Medulla oblongata (tissue), 1 donor: ENCODE measurements around the gene P4HTM.

ENCODE experiments used
- DNase-seq: peaks from one replicate; pipeline ENCODE4 v3.0.0-alpha.2; 2015; ENCODE audit errors: extremely low spot score

Gene P4HTM

GRCh38 chr3:48984663-48985062 lies 5.4 kb upstream of the P4HTM start:
- DNase-seq: no peak

DNA sequence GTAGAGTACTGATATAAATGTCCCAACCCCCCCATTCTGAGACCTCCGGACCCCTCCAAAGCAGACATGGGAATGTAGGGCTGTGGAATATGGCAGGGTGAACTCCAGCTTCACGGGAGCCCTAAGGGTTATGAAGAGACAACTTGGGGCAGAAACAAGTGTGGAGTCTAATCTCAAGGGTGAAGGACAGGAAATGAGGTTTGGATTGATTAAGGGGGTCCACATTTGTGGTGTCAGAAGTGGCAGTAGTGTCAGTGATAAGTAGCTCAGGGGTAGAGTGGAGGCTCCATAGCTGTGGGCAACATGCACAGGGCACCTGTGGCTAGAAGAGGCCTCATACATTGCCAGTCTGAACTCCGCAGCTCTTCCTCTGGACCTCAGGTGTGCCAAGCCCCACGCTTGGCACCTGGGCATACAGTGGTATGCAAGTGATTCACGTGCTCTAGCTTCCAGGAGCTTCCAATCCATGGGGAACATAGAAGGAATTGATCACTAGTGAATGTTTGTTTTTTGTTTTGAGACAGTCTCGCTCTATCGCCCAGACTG lies 4.1 kb upstream of the P4HTM start:
- no peak for DNase-seq

GRCh38 chr3:48989126-48989795 lies 780 bp upstream of the P4HTM start:
- DNase-seq: no peak

DNA sequence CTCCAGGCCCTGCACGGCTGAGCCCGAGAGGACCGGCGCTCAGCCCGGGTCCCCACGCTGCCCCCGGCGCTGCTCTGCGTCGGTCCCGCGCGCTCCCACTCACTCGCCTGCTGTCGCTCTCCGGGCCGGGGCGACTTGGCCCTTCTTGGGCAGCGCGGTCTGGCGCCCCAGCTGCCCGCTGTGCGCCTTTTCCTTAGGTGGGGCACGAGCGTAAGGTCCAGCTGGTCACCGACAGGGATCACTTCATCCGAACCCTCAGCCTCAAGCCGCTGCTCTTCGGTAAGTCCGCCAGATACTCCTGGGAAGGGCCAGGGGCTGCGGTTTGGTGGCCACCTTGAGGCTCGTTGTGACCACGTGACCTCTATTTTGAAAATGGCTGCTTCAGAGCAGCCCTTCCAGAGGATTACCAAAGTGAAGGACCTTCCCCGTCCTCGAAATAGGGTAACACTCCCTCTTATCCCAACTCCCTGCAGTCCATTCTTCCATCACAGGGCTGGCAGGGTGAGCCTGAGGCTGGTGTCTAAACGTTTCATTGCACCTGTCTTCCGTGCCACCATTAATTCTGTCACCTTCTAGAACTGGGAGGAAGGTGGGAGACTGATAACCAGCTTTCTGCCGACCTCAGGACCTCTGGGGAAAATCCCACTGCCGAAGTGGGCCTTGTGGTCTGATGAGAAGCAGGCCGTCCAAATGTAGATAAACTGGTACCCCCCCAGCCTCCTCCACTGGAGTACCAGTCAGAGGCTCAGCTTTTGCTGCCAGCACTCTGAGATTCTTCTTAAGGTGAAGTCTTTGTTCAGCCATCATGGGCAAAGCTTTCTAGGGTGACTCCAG lies 812 bp downstream of the P4HTM start:
- peak; percentile 45 for DNase-seq

GRCh38 chr3:48991851-48992545 lies 2.0 kb downstream of the P4HTM start:
- no peak for DNase-seq

GRCh38 chr3:48993834-48994233 lies 3.8 kb downstream of the P4HTM start:
- no peak for DNase-seq

DNA sequence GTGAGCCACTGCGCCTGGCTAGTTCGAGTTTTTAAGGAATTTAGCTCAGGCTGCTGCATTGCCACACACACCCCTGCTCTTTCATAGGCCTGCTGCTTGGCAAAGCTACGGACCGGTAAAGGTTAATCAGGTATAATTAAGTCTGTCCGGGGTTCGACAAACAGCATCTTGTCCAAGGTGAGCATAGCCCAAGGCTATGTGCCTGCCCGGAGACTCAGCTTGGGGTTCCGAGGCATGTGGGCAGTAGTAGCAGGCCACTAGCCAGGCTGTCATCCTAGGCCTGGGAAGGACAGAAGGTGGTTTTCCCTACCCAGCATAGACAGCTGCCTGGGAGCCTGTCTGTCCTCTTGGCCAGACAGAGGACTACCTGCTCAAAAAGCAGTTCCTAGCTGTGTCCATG lies 6.6 kb downstream of the P4HTM start:
- DNase-seq: no peak

GRCh38 chr3:48997102-48997635 lies 7.1 kb downstream of the P4HTM start:
- no peak for DNase-seq

- DNase-seq: no peak
Measured at GRCh38 chr3:48997714-48998637, 7.9 kb downstream of the P4HTM start.

GRCh38 chr3:48999085-48999858 lies 9.2 kb downstream of the P4HTM start:
- DNase-seq: no peak

GRCh38 chr3:49001155-49001554 lies 11.1 kb downstream of the P4HTM start:
- no peak for DNase-seq

DNA sequence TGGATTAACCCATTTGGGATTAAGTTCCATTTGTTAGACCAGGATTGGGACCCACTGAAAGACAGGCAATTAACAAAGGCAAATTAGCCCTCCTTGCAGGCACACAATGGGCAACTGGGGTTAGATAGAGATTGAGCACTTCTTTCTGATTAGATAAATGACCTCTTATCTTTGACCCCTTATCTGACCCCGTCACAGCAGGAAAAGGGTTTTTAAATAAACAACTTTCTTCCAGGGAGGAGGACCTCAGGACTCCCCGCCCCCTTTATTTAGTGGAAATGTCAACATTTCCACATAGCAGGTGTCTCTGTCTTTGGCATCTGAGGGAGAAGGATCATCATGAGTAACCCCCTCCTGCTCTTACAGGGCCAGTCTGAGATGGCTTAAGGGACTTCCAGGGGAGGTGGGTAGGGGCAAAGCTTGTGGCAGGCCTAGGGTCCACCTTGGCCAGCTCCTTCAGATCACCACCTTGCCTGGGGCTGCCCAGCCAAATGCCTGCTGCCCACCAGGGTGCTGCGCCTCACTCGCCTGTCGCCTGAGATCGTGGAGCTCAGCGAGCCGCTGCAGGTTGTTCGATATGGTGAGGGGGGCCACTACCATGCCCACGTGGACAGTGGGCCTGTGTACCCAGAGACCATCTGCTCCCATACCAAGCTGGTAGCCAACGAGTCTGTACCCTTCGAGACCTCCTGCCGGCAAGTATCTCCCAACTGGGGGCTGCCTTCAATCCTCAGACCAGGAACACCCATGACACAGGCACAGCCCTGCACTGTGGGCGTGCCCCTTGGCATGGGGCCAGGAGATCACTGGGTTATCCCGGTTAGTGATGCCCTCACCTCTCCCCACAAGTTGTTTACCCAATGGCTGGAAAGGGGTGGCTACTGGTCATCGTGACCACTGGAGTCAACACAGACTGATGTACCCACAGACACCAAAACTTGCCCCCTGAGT lies 14.6 kb downstream of the P4HTM start:
- DNase-seq: no peak

DNA sequence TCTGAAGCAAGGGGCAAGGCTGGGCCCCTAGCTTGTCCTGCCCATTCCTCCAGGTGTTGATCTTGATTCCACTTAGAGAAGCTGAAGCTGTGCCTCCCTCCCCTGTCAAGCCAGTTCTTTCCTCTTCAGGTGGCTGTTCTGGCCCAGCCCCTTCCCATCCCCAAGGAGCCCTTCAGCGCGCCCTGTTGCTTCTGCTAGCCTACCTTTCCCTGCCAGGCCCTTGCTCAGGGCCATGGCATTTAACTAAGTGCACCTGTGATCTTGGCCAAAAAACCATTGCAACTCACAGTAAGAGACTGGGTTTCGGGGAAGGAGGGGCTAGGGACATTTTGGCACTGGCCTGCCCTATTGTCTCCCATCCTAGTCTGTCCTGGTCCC lies 15.3 kb downstream of the P4HTM start:
- DNase-seq: no peak

DNA sequence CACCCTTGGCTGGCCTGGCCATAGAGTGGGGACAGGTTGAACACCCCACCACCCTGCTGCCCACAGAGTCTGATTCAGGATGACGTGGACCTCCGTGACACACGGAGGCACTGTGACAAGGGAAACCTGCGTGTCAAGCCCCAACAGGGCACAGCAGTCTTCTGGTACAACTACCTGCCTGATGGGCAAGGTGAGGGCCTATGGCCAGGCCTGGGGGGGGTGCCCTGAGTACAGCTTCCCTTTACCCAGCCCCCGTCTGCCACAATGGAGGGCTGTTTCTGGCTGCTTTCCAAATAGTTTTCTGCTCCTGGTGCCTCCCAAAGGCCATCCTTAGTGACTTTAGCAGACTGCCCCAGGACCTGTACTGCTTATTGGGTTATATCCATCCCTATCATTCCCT lies 16.0 kb downstream of the P4HTM start:
- no peak for DNase-seq

DNA sequence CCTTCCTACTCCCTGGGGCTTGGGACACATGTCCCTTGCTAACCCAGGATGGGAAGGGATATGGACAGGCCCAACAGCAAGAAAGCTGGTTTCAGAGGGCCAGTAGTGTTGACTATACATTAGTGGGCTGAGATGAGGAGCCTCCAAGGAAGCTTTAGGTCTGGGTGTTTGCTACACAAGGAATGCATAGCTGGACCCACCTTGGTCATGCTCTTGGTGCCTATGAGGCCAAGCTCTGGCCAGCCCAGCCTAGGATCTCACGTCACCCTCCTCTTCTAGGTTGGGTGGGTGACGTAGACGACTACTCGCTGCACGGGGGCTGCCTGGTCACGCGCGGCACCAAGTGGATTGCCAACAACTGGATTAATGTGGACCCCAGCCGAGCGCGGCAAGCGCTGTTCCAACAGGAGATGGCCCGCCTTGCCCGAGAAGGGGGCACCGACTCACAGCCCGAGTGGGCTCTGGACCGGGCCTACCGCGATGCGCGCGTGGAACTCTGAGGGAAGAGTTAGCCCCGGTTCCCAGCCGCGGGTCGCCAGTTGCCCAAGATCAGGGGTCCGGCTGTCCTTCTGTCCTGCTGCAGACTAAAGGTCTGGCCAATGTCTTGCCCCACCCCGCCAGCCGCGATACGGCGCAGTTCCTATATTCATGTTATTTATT lies 16.5 kb downstream of the P4HTM start:
- peak; percentile 59 for DNase-seq

GRCh38 chr3:49007068-49007770 lies 17.2 kb downstream of the P4HTM start, which contains the start of gene WDR6:
Gene WDR6 (plus strand): TSS chr3:49007391. CDS start chr3:49007432, 41 bp downstream.
- DNase-seq: peak; percentile 97

DNA sequence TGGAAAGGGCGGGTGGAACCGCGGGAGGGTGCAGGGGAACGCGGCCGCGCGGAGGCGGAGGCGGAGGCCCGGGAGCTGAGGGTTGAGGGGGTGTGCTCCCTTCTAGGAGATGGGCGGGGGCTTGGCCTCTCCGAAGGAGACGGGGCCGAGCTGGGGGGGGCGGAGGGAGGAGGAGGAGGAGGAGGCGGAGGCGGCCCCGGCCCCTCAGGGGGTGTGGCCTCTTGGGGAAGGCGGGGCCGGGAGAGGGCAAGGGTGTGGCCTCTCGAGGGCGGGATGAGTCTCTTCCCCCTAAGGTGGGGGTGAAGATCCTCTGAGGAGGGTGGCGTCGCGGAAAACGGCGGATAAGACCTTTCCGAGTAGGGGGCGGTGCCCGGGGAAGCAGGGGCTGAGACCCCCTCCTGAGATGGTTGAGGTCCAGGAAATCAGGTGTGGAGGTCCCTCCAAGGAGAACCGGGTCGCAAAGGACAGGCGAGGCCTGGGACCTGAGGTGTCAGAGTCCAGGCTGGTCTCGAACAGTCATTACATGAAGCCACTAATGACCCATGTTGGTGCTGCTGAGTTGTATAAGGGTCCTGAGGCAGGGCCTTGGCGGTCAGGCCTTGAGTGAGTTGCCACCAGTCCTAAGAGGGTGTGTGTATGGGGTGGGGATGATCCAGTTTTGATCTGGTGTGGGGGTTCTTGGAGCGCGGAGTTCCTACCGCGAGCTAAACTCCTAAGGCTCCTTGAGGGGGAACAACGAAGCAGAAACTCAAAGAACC lies 17.9 kb downstream of the P4HTM start:
- peak; percentile 86 for DNase-seq
